Activated T-cell treated with anti-CD3 and anti-CD28 coated beads for 1 hour (primary cell): ENCODE results near the gene DNALI1.
"Not testable (repeated sequence)": the region's sequence is repeated elsewhere in the genome, so short reads cannot be mapped to it uniquely, and the experiment has no call there.

Source experiments
- DNase-seq: peaks from one replicate; pipeline ENCODE4 v3.0.0-alpha.2; 2020; ENCODE audit warnings: low read depth

The DNALI1 gene

GRCh38 chr1:37556712-37557196 is at the start of gene DNALI1:
Gene DNALI1 (plus strand): TSS chr1:37556940. CDS start chr1:37556995, 55 bp downstream.
- no peak for DNase-seq

GRCh38 chr1:37509181-37509580 is 47.6 kb upstream of the DNALI1 start:
- DNase-seq = no peak

- no peak for DNase-seq
Observed at GRCh38 chr1:37513795-37514349, 42.9 kb upstream of the DNALI1 start.

- peak; percentile 80 for DNase-seq
Observed at GRCh38 chr1:37514350-37515184, 42.2 kb upstream of the DNALI1 start, which contains the start of gene MEAF6. Gene MEAF6 (minus strand): TSS chr1:37514766. CDS start chr1:37514746, 20 bp downstream.

- no peak for DNase-seq
Observed at GRCh38 chr1:37515185-37516034, 41.3 kb upstream of the DNALI1 start.

- DNase-seq = no peak
Observed at GRCh38 chr1:37517569-37517968, 39.2 kb upstream of the DNALI1 start.

- DNase-seq = not testable (repeated sequence)
Observed at GRCh38 chr1:37518241-37518640, 38.5 kb upstream of the DNALI1 start.

- peak; percentile 23 for DNase-seq
Observed at GRCh38 chr1:37518929-37519328, 37.8 kb upstream of the DNALI1 start.

GRCh38 chr1:37519613-37520012 is 37.1 kb upstream of the DNALI1 start:
- no peak for DNase-seq

- not testable (repeated sequence) for DNase-seq
Observed at GRCh38 chr1:37529888-37530287, 26.9 kb upstream of the DNALI1 start.

- DNase-seq = not testable (repeated sequence)
Observed at GRCh38 chr1:37532418-37533156, 24.2 kb upstream of the DNALI1 start.

- DNase-seq = no peak
Observed at GRCh38 chr1:37533317-37534093, 23.2 kb upstream of the DNALI1 start.

- no peak for DNase-seq
Observed at GRCh38 chr1:37537378-37537777, 19.4 kb upstream of the DNALI1 start.

GRCh38 chr1:37539154-37539553 is 17.6 kb upstream of the DNALI1 start:
- not testable (repeated sequence) for DNase-seq

GRCh38 chr1:37540036-37540785 is 16.5 kb upstream of the DNALI1 start:
- no peak for DNase-seq

GRCh38 chr1:37544530-37544929 is 12.2 kb upstream of the DNALI1 start:
- DNase-seq = no peak

GRCh38 chr1:37545019-37545418 is 11.7 kb upstream of the DNALI1 start:
- no peak for DNase-seq

GRCh38 chr1:37549341-37549740 is 7.4 kb upstream of the DNALI1 start:
- no peak for DNase-seq

- no peak for DNase-seq
Observed at GRCh38 chr1:37553598-37553926, 3.2 kb upstream of the DNALI1 start.
